Gastrocnemius medialis (tissue), 4 donors: ENCODE results near the gene TNFAIP3. TPM values are rescaled to one million over a fixed set of nuclear protein-coding genes. Genes with fewer than 3 reads are reported as not detected.

Experiments used
- ATAC-seq, 2 donors: fragments of 150-250 bp; one replicate each; pipeline ENCODE4 v1.9.1; 2016
- DNase-seq, 2 donors: peaks; one replicate each; pipeline ENCODE4 v3.0.0-alpha.2; 2019
- H3K27ac ChIP-seq, 4 donors: fragments of 200-600 bp; sonication (generic); 1 replicate in 1 of 4; 2 replicates in 3 of 4; pipeline ENCODE4 v1.5.1; 2016 to 2018; ENCODE audit warnings: mild to moderate bottlenecking in 2 of 4, moderate library complexity in 1 of 4
- H3K27me3 ChIP-seq, 3 donors: fragments of 200-600 bp; sonication (generic) in 2 of 3; 1 replicate in 1 of 3; 2 replicates in 2 of 3; pipeline versions ENCODE4 v1.5.1 to v1.6.0; 2016 to 2019; ENCODE audit warnings: mild to moderate bottlenecking in 1 of 3, moderate library complexity in 1 of 3
- H3K36me3 ChIP-seq, 2 donors: fragments of 200-600 bp; sonication (generic) in 1 of 2; one replicate each; pipeline ENCODE4 v1.5.1; 2017 to 2018
- H3K4me1 ChIP-seq, 2 donors: fragments of 200-600 bp; sonication (generic) in 1 of 2; one replicate each; pipeline ENCODE4 v1.5.1; 2016 to 2017; ENCODE audit warnings: mild to moderate bottlenecking in 2 of 2
- H3K4me3 ChIP-seq, 4 donors: fragments of 200-600 bp; sonication (generic) in 3 of 4; 1 replicate in 1 of 4; 2 replicates in 3 of 4; pipeline ENCODE4 v1.5.1; 2016 to 2019; ENCODE audit warnings: mild to moderate bottlenecking in 2 of 4
- H3K9me3 ChIP-seq, 3 donors: fragments of 200-600 bp; sonication (generic) in 2 of 3; 1 replicate in 1 of 3; 2 replicates in 2 of 3; pipeline ENCODE4 v1.5.1; 2016 to 2019
- POLR2A ChIP-seq, 2 donors: fragments of 450-650 bp; IDR thresholded peaks; one replicate each; pipeline ENCODE4 v1.6.1; 2017; ENCODE audit warnings: antibody characterized with exemption in 2 of 2, mild to moderate bottlenecking in 2 of 2, moderate library complexity in 2 of 2
- in situ Hi-C, 4 donors: fragments of 200-750 bp; cut with MboI; loops; one replicate each; pipeline versions ENCODE4 v1.15.0 to v1.8.0; 2017; ENCODE audit warnings: low sequenced_read_pairs in 4 of 4
- intact Hi-C: fragments of 100-400 bp; cut with DNase I; formaldehyde crosslinking; loops from one replicate; pipeline ENCODE4 v1.15.1; 2023; ENCODE audit warnings: low total_unique reads
- total RNA-seq, 4 donors: library from RNA; depleted of rRNA; stranded (reverse); fragments of >200 nt; gene quantifications; one replicate each; pipeline versions ENCODE4 v1.1.0 to v1.2.3, GENCODE V29; 2016
- TF ChIP-seq, protein P1 (sequence below), 5 experiments: fragments of 450-650 bp in 3 of 5; fragments of 200-600 bp in 2 of 5; sonication (generic) in 2 of 5; IDR thresholded peaks in 4 of 5; conservative IDR thresholded peaks in 1 of 5; 1 replicate in 4 of 5; 2 replicates in 1 of 5; pipeline ENCODE4 v1.5.1; 2016 to 2019; ENCODE audit warnings: antibody characterized with exemption in 5 of 5, mild to moderate bottlenecking in 3 of 5, moderate library complexity in 3 of 5

TNFAIP3 gene
- total RNA-seq, 4 donors from 2014 or later, result 2.6 to 7.1 (median 4.7) TPM

DNA sequence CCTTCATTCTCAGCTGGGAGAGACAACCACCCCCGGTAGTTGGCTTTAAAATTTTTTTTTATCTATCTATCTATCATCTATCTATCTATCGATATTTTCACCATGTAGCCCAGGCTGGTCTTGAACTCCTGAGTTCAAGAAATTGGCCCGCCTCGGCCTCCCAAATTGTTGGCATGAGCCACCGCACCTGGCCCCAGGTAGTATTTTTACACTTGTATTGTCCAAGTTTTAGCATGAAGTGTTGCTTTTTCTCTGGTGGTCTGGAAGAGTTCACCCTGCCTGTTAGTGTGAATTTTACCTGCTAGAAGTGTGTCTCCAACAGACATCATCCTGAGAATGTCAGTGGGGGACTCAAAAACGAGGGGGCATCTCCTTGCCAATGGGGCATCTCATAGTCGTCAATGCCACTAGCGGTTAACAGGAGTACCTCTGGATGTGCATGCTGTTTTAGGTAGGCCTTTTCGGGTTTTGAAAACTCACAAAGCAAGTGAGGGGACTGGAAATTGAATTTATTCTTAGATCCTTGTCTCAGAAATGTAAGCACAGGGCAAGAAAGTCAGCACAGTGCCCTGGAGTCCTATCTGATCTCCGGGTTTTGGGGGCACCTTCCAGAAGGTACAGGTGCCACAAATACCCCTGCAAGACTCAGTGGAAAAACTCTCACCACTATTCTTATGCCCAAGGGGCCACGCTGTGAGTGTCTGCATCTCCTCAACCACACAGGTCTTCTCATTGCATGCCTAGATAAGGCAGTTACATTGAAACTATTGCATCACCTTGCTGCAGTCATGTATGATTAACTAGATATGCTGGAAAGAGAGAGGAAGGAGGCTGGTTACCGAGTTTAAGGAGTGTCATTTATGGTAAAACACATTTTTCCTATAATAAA, 37.1 kb downstream of the TNFAIP3 start:
- Histone ChIP-seq H3K27ac (no peak overlapping the region), H3K9me3 (no peaks in the 10 kb centered on the region), H3K4me3 (no peak overlapping the region), H3K4me1 (no peaks in the 10 kb centered on the region), H3K36me3 (no peaks in the 10 kb centered on the region), H3K27me3 (no peaks in the 10 kb centered on the region)
- TF ChIP-seq, protein P1, sequence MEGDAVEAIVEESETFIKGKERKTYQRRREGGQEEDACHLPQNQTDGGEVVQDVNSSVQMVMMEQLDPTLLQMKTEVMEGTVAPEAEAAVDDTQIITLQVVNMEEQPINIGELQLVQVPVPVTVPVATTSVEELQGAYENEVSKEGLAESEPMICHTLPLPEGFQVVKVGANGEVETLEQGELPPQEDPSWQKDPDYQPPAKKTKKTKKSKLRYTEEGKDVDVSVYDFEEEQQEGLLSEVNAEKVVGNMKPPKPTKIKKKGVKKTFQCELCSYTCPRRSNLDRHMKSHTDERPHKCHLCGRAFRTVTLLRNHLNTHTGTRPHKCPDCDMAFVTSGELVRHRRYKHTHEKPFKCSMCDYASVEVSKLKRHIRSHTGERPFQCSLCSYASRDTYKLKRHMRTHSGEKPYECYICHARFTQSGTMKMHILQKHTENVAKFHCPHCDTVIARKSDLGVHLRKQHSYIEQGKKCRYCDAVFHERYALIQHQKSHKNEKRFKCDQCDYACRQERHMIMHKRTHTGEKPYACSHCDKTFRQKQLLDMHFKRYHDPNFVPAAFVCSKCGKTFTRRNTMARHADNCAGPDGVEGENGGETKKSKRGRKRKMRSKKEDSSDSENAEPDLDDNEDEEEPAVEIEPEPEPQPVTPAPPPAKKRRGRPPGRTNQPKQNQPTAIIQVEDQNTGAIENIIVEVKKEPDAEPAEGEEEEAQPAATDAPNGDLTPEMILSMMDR (IDR thresholded peaks at IDR 0.05 in 4 of 5, conservative IDR thresholded peaks at IDR 0.05 in 1 of 5), result no peak
- no peak for TF ChIP-seq POLR2A (IDR thresholded peaks at IDR 0.05)
- ATAC-seq (no peak), DNase-seq (no peak)
- intact Hi-C loops (no loop called here), in situ Hi-C loops (no loop called here)

GRCh38 chr6:137904822-137905617, 38.0 kb downstream of the TNFAIP3 start:
- intact Hi-C loops, result no loop called here
- TF ChIP-seq POLR2A (IDR thresholded peaks at IDR 0.05), result no peak
- TF ChIP-seq, protein P1 (IDR thresholded peaks at IDR 0.05 in 4 of 5, conservative IDR thresholded peaks at IDR 0.05 in 1 of 5), result no peak
- ATAC-seq (peak in 1 of 2 donors; percentile 66), DNase-seq (no peak)
- H3K27ac ChIP-seq, result no peak overlapping the region
- in situ Hi-C loops, result no loop called here
- no peaks in the 10 kb centered on the region for H3K9me3 ChIP-seq
- H3K4me3 ChIP-seq, result peak overlapping the region in 3 of 4 donors; percentile 2 to 45 (median 21)
- no peaks in the 10 kb centered on the region for H3K27me3 ChIP-seq
- peaks cover 0 to 3% of the 10 kb centered on the region in 2 donors for H3K4me1 ChIP-seq
- H3K36me3 ChIP-seq, result no peaks in the 10 kb centered on the region

DNA sequence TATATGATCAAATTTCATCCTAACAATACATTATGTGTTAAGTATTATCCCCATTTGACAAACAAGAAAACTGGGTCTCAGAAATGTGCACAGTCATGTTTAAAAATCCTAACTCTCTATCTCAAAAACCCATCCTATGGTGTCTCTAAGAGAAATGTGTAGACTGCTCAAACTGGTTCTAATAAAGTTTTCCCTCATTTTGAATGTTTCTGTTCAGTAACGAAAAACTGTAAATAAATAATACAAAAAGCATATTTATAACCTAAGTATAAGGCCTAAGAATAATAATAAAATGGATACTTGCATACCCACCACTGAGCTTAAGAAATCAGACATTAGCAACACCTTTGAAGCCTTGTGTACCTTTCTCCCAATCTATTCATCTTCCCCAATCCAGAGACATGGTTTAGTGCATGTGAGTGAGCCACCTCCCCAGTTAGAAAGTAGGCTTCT, 39.0 kb downstream of the TNFAIP3 start:
- intact Hi-C loops (no loop called here), in situ Hi-C loops (no loop called here)
- Histone ChIP-seq H3K27me3 (no peaks in the 10 kb centered on the region), H3K27ac (no peak overlapping the region), H3K4me3 (no peak overlapping the region), H3K4me1 (peaks cover 0 to 3% of the 10 kb centered on the region in 2 donors), H3K36me3 (no peaks in the 10 kb centered on the region), H3K9me3 (no peaks in the 10 kb centered on the region)
- no peak for ATAC-seq
- TF ChIP-seq POLR2A (IDR thresholded peaks at IDR 0.05), result no peak
- TF ChIP-seq, protein P1 (IDR thresholded peaks at IDR 0.05 in 4 of 5, conservative IDR thresholded peaks at IDR 0.05 in 1 of 5), result no peak
- no peak for DNase-seq

DNA sequence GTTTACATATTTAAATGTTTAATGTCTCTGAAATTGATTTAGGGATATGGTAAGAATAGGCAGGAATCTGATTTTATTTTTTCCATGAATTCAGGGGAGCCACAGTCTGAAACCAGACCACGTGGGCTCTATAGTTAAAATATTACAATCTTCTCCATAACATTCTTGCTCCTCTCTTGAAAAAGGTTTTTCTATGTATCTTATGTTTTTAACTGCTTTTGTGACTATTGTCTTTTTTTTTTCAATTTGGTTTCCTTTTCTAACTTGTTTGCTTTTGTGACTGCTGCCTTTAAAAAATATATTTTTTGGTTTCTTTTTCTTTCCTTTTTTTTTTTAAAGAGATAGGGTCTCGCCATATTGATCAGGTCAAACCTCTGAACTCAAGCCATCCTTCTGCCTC, 40.1 kb downstream of the TNFAIP3 start:
- Histone ChIP-seq H3K27me3 (no peaks in the 10 kb centered on the region), H3K4me3 (no peak overlapping the region), H3K36me3 (no peaks in the 10 kb centered on the region), H3K27ac (no peak overlapping the region), H3K9me3 (no peaks in the 10 kb centered on the region), H3K4me1 (peaks cover 0 to 5% of the 10 kb centered on the region in 2 donors)
- no peak for DNase-seq
- intact Hi-C loops (no loop called here), in situ Hi-C loops (no loop called here)
- ATAC-seq, result no peak
- no peak for TF ChIP-seq POLR2A (IDR thresholded peaks at IDR 0.05)
- TF ChIP-seq, protein P1 (IDR thresholded peaks at IDR 0.05 in 4 of 5, conservative IDR thresholded peaks at IDR 0.05 in 1 of 5), result no peak
